GM18507 (cell line): Measurements from ENCODE around the gene MAGIX.
"Not testable (repeated sequence)": the region's sequence is repeated elsewhere in the genome, so short reads cannot be mapped to it uniquely, and the experiment has no call there.

Experiments used
- DNase-seq: peaks from one replicate; pipeline ENCODE4 v3.0.0; 2011; ENCODE audit warnings: low read depth; ENCODE audit not compliant: insufficient read length; ENCODE audit errors: extremely low spot score
- FAIRE-seq: peaks from 2 replicates; lab custom pipeline; 2011; peaks lifted over from hg19 to GRCh38; lab: Jason Lieb, UNC

MAGIX gene

GRCh38 chrX:49155900-49156837, 6.4 kb upstream of the MAGIX start:
- no peak for FAIRE-seq
- peak; percentile 62 for DNase-seq

GRCh38 chrX:49157194-49157593, 5.4 kb upstream of the MAGIX start:
- DNase-seq (no peak), FAIRE-seq (no peak)

- no peak for FAIRE-seq
- no peak for DNase-seq
These were observed 1.6 kb upstream of the MAGIX start for GRCh38 chrX:49160908-49161307.

- FAIRE-seq (no peak), DNase-seq (no peak)
These were observed 926 bp upstream of the MAGIX start for GRCh38 chrX:49161632-49162031.

- no peak for DNase-seq
These were observed 1.2 kb downstream of the MAGIX start for GRCh38 chrX:49163555-49164419.

GRCh38 chrX:49164589-49165360, 2.2 kb downstream of the MAGIX start:
- FAIRE-seq (no peak), DNase-seq (no peak)

More at GRCh38 chrX:49163555-49164419, 1.2 kb downstream of the MAGIX start:
- FAIRE-seq, result peak; percentile 90

GRCh38 chrX:49165901-49166881, 3.6 kb downstream of the MAGIX start:
- no peak for DNase-seq
- FAIRE-seq, result no peak

GRCh38 chrX:49166914-49167739, 4.6 kb downstream of the MAGIX start:
- no peak for DNase-seq
- peak; percentile 91 for FAIRE-seq

- FAIRE-seq, result no peak
- DNase-seq, result no peak
These were observed 5.2 kb downstream of the MAGIX start for GRCh38 chrX:49167740-49168108.

- DNase-seq, result no peak
- peak; percentile 93 for FAIRE-seq
These were observed 9.3 kb downstream of the MAGIX start, which contains the start of gene PLP2 for GRCh38 chrX:49171752-49172279. Gene PLP2 (plus strand): TSS chrX:49171898. CDS start chrX:49172001, 103 bp downstream.

- peak; percentile 97 for FAIRE-seq
- DNase-seq, result no peak
These were observed 9.8 kb downstream of the MAGIX start for GRCh38 chrX:49172280-49172780.

GRCh38 chrX:49173544-49173943, 11.0 kb downstream of the MAGIX start:
- peak; percentile 38 for FAIRE-seq
- DNase-seq, result not testable (repeated sequence)

- DNase-seq, result no peak
- FAIRE-seq, result no peak
These were observed 12.2 kb downstream of the MAGIX start for GRCh38 chrX:49174723-49175122.

GRCh38 chrX:49175435-49176274, 13.1 kb downstream of the MAGIX start:
- FAIRE-seq, result no peak
- no peak for DNase-seq

- DNase-seq (no peak), FAIRE-seq (no peak)
These were observed 14.1 kb downstream of the MAGIX start for GRCh38 chrX:49176421-49177326.
